Activated CD4-positive, alpha-beta T cell treated with anti-CD3 and anti-CD28 coated beads, Interleukin-2, amount 10 ng/mL, durations not matched to agents 7 days and 5 days (primary cell): ENCODE data around the gene WNT7B. TPM values are rescaled to one million over a fixed set of nuclear protein-coding genes. Genes with fewer than 3 reads are reported as not detected.

Experiments used
- CTCF ChIA-PET: fragments of 350-600 bp; sonication (Branson Sonifier 250); formaldehyde crosslinking; loops from one replicate; lab custom pipeline; 2021; ENCODE audit warnings: antibody characterized with exemption; lab: Charles Lee
- POLR2A ChIA-PET: fragments of 350-600 bp; sonication (Branson Sonifier 250); formaldehyde crosslinking; loops from one replicate; lab custom pipeline; 2021; ENCODE audit warnings: antibody characterized with exemption; lab: Charles Lee
- DNase-seq: peaks from one replicate; pipeline ENCODE4 v3.0.0-alpha.2; 2020
- H3K27ac Mint-ChIP-seq: one replicate; pipeline ENCODE4 v1.8.0; 2021; ENCODE audit warnings: mild to moderate bottlenecking, moderate library complexity, mixed read lengths
- H3K27me3 Mint-ChIP-seq: one replicate; pipeline ENCODE4 v1.8.0; 2021; ENCODE audit warnings: mixed read lengths
- H3K36me3 Mint-ChIP-seq: one replicate; pipeline ENCODE4 v1.8.0; 2021; ENCODE audit warnings: low read depth, mixed read lengths
- H3K4me1 Mint-ChIP-seq: one replicate; pipeline ENCODE4 v1.8.0; 2021; ENCODE audit warnings: mixed read lengths
- H3K4me3 Mint-ChIP-seq: one replicate; pipeline ENCODE4 v1.8.0; 2021; ENCODE audit warnings: mild to moderate bottlenecking, moderate library complexity, mixed read lengths
- H3K9me3 Mint-ChIP-seq: one replicate; pipeline ENCODE4 v1.8.0; 2021; ENCODE audit warnings: mixed read lengths
- total RNA-seq, 2 experiments: library from RNA; stranded (reverse); gene quantifications; one replicate each; pipeline ENCODE4 v1.2.3, GENCODE V29; 2021

The WNT7B gene
- total RNA-seq, 2 experiments from 2014 or later, result not detected

GRCh38 chr22:45952151-45952550 is 24.8 kb downstream of the WNT7B start:
- DNase-seq, result no peak
- H3K4me3 Mint-ChIP-seq, result no peak overlapping the region
- H3K27me3 Mint-ChIP-seq, result peaks cover 9% of the 10 kb centered on the region
- no peaks in the 10 kb centered on the region for H3K36me3 Mint-ChIP-seq
- POLR2A ChIA-PET, result no interaction called here
- H3K27ac Mint-ChIP-seq, result no peak overlapping the region
- H3K4me1 Mint-ChIP-seq, result no peaks in the 10 kb centered on the region
- CTCF ChIA-PET, result interaction anchor here (1.2 kb wide), 1 partner anchor 11 kb away, joined by 3 read pairs; no protein-coding TSS in a partner anchor
- H3K9me3 Mint-ChIP-seq, result no peaks in the 10 kb centered on the region

DNA sequence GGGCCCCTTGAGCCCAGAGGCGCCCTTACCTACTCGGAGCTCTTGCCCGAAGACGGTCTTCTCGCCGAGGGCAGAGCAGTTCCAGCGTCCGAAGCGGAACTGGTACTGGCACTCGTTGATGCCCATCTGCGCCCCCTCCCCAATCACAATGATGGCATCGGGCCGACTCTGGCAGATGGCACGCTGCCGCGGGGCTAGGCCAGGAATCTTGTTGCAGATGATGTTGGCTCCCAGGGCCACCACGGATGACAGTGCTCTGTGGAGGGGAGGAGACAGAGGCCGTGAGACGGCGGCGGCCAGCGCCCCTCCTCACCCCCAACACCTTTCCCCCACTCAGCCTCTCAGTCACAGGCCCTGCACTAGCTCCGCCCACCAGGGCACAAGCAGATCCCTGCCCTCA is 27.1 kb downstream of the WNT7B start:
- POLR2A ChIA-PET, result no interaction called here
- no peaks in the 10 kb centered on the region for H3K36me3 Mint-ChIP-seq

DNA sequence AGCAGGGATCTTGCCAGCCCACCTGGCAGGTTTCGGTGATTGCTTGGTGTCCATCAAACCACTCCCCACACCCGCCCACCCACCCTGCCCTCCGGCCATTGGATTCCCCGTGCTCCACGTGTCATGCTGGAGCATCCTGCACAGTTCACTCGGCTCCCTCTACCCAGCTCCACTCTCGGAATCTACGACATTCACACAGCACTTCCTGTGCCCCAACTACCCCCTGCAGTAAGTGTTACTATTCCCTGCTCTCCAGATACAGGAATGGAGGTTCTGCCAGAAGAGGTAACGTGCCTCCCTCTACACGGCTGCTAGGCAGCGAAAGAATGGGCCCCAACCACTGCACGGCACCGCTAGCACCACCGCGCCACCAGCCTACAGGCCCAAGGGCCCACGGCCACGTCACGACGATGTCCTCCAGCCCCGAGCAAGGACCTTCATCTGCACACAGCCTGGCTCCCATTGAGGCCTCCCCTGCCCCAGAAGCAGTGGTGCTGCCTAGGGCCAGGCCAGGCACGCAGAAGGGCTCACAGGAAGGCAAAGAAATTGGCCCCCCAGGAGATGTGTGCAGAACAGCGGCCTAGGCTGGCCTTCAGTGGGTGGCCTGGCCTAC is 27.6 kb downstream of the WNT7B start:
- no peaks in the 10 kb centered on the region for H3K36me3 Mint-ChIP-seq
- no peak overlapping the region for H3K27ac Mint-ChIP-seq
- CTCF ChIA-PET, result interaction anchor here (0.6 kb wide), 1 partner anchor 60 kb away, joined by 3 read pairs; no protein-coding TSS in a partner anchor
- POLR2A ChIA-PET, result no interaction called here
- H3K27me3 Mint-ChIP-seq, result peaks cover 9% of the 10 kb centered on the region
- no peaks in the 10 kb centered on the region for H3K9me3 Mint-ChIP-seq
- no peak for DNase-seq
- H3K4me3 Mint-ChIP-seq, result no peak overlapping the region
- no peaks in the 10 kb centered on the region for H3K4me1 Mint-ChIP-seq

More for the DNA sequence above, 27.1 kb downstream of the WNT7B start:
- Mint-ChIP-seq H3K27ac (no peak overlapping the region), H3K4me3 (no peak overlapping the region), H3K9me3 (no peaks in the 10 kb centered on the region), H3K27me3 (peaks cover 9% of the 10 kb centered on the region), H3K4me1 (no peaks in the 10 kb centered on the region)
- no peak for DNase-seq
- CTCF ChIA-PET, result no interaction called here

- H3K4me3 Mint-ChIP-seq, result no peak overlapping the region
- no peak overlapping the region for H3K27ac Mint-ChIP-seq
- no peak for DNase-seq
- H3K36me3 Mint-ChIP-seq, result no peaks in the 10 kb centered on the region
- H3K27me3 Mint-ChIP-seq, result peaks cover 3% of the 10 kb centered on the region
- POLR2A ChIA-PET, result no interaction called here
- no peaks in the 10 kb centered on the region for H3K4me1 Mint-ChIP-seq
- no peaks in the 10 kb centered on the region for H3K9me3 Mint-ChIP-seq
- CTCF ChIA-PET, result interaction anchor here (0.6 to 1.2 kb wide), 2 partner anchors 11 to 665 kb away, joined by 3 to 5 read pairs; no protein-coding TSS in a partner anchor
These were observed 28.8 kb downstream of the WNT7B start for GRCh38 chr22:45948081-45948648.

GRCh38 chr22:45946805-45947600 is 30.0 kb downstream of the WNT7B start:
- POLR2A ChIA-PET, result no interaction called here
- H3K4me3 Mint-ChIP-seq, result no peak overlapping the region
- no peaks in the 10 kb centered on the region for H3K27me3 Mint-ChIP-seq
- no peaks in the 10 kb centered on the region for H3K9me3 Mint-ChIP-seq
- H3K27ac Mint-ChIP-seq, result no peak overlapping the region
- no peaks in the 10 kb centered on the region for H3K4me1 Mint-ChIP-seq
- no peaks in the 10 kb centered on the region for H3K36me3 Mint-ChIP-seq
- CTCF ChIA-PET, result interaction anchor here (0.6 to 1.2 kb wide), 2 partner anchors 10 to 74 kb away, joined by 3 read pairs; no protein-coding TSS in a partner anchor
- no peak for DNase-seq

DNA sequence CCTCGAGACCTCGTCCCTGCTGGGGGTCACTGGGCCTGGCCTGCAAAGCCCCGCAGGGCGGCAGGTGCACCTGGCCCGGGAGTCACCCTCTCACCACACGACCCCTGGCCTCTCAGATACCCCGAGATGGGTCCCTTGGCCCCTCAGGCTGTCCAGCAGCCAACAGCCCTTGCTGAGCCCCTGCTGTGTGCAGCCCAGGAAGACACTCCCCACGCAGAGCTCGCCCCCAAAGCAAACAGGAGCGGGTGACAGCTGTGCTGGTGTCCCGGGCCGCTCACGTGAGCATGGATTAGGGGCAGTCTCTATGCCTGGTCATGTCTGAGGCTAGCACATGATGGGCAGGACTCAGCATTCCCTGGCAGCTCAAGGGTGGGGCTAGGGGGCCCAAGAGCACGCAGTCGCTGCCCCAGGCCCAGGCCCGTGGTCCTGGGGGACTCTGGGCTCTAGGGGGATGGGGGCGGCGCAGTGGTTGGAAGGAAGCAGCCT is 31.3 kb downstream of the WNT7B start:
- Mint-ChIP-seq H3K4me3 (no peak overlapping the region), H3K27me3 (no peaks in the 10 kb centered on the region), H3K9me3 (no peaks in the 10 kb centered on the region), H3K4me1 (no peaks in the 10 kb centered on the region), H3K36me3 (no peaks in the 10 kb centered on the region), H3K27ac (no peak overlapping the region)
- ChIA-PET CTCF (no interaction called here), POLR2A (no interaction called here)
- DNase-seq, result no peak

- H3K27me3 Mint-ChIP-seq, result no peaks in the 10 kb centered on the region
- POLR2A ChIA-PET, result no interaction called here
- no peak overlapping the region for H3K4me3 Mint-ChIP-seq
- no peak overlapping the region for H3K27ac Mint-ChIP-seq
- no peaks in the 10 kb centered on the region for H3K36me3 Mint-ChIP-seq
- no peaks in the 10 kb centered on the region for H3K9me3 Mint-ChIP-seq
- no peak for DNase-seq
- H3K4me1 Mint-ChIP-seq, result no peaks in the 10 kb centered on the region
- CTCF ChIA-PET, result no interaction called here
These were observed 34.0 kb downstream of the WNT7B start for GRCh38 chr22:45942787-45943493.

GRCh38 chr22:45942344-45942743 is 34.6 kb downstream of the WNT7B start:
- Mint-ChIP-seq H3K36me3 (no peaks in the 10 kb centered on the region), H3K27me3 (no peaks in the 10 kb centered on the region)

DNA sequence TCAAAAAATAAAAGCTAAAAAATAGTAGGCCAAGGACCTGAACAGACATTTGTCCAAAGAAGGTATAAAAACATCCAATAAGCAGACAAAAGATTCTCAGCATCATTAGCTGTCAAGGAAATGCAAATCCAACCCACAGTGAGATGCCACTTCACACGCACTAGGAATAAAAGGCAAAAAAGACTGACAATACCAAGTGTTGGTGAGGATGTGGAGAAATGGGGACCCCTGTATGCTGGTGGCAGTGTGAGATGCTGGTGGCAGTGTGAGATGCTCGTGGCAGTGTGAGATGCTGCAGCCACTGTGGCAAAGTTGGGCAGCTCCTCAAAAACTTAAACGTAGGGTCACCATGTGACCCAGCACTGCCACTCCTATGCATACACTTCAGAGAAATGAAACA is 38.0 kb downstream of the WNT7B start:
- H3K36me3 Mint-ChIP-seq, result no peaks in the 10 kb centered on the region

More at GRCh38 chr22:45942344-45942743, 34.6 kb downstream of the WNT7B start:
- no peak overlapping the region for H3K4me3 Mint-ChIP-seq
- no peaks in the 10 kb centered on the region for H3K4me1 Mint-ChIP-seq
- H3K27ac Mint-ChIP-seq, result no peak overlapping the region
- no peaks in the 10 kb centered on the region for H3K9me3 Mint-ChIP-seq
- CTCF ChIA-PET, result no interaction called here
- POLR2A ChIA-PET, result no interaction called here
- no peak for DNase-seq

GRCh38 chr22:45937960-45938359 is 39.0 kb downstream of the WNT7B start:
- no peaks in the 10 kb centered on the region for H3K36me3 Mint-ChIP-seq

More for the DNA sequence above, 38.0 kb downstream of the WNT7B start:
- DNase-seq, result no peak
- H3K9me3 Mint-ChIP-seq, result no peaks in the 10 kb centered on the region
- H3K27me3 Mint-ChIP-seq, result peaks cover 3% of the 10 kb centered on the region
- H3K4me1 Mint-ChIP-seq, result no peaks in the 10 kb centered on the region
- H3K27ac Mint-ChIP-seq, result no peak overlapping the region
- ChIA-PET POLR2A (no interaction called here), CTCF (no interaction called here)
- H3K4me3 Mint-ChIP-seq, result no peak overlapping the region

GRCh38 chr22:45935573-45935972 is 41.4 kb downstream of the WNT7B start:
- ChIA-PET POLR2A (no interaction called here), CTCF (interaction anchor here (0.5 kb wide), 1 partner anchor 595 kb away, joined by 4 read pairs; no protein-coding TSS in a partner anchor)
- Mint-ChIP-seq H3K4me3 (no peak overlapping the region), H3K27me3 (peaks cover 3% of the 10 kb centered on the region), H3K36me3 (no peaks in the 10 kb centered on the region), H3K27ac (no peak overlapping the region), H3K4me1 (no peaks in the 10 kb centered on the region), H3K9me3 (no peaks in the 10 kb centered on the region)
- DNase-seq, result no peak

More at GRCh38 chr22:45937960-45938359, 39.0 kb downstream of the WNT7B start:
- ChIA-PET POLR2A (no interaction called here), CTCF (no interaction called here)
- Mint-ChIP-seq H3K27me3 (peaks cover 3% of the 10 kb centered on the region), H3K9me3 (no peaks in the 10 kb centered on the region), H3K4me3 (no peak overlapping the region), H3K27ac (no peak overlapping the region), H3K4me1 (no peaks in the 10 kb centered on the region)
- no peak for DNase-seq

DNA sequence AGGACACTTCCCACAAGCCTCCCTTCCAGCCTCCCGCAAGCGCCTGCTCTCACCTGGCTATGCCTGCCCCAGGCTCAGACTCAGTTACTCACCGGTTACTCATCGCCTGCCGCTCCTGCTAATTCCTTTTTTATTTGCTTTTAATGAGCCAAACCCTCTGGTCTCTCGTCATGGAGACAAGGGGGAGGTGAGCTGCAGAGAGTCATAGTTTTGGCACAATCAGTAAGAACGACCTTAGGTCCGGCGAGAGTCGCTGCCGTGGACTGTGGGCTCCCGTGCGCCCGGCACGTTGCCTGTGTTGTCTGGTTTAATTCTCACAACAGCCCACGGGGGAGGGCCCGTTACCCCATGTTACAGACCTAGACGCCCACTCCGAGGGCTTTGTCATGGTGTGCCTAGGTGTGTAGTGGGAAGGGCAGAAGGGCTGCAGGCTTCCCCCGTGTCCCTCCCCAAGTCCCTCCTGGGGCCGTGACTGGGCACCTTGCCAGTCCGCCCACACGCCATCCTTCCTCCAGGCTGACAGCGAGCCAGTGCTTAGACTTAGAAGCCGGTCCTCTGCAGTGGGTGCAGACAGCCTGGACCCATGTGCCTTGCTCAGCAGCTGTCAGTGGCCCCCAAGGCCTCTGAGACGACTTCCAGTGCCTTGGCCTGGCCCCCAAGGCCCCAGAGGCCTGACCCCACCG is 42.2 kb downstream of the WNT7B start:
- H3K9me3 Mint-ChIP-seq, result no peaks in the 10 kb centered on the region
- ChIA-PET POLR2A (no interaction called here), CTCF (no interaction called here)
- peaks cover 3% of the 10 kb centered on the region for H3K27me3 Mint-ChIP-seq
- H3K36me3 Mint-ChIP-seq, result no peaks in the 10 kb centered on the region
- no peak overlapping the region for H3K4me3 Mint-ChIP-seq
- H3K4me1 Mint-ChIP-seq, result no peaks in the 10 kb centered on the region
- H3K27ac Mint-ChIP-seq, result no peak overlapping the region
- no peak for DNase-seq
